A673 (cell line): Measurements from ENCODE around the gene PFKFB2.

Experiments
- EZH2 ChIP-seq: fragments of 200-600 bp; sonication (generic); IDR thresholded peaks from 2 replicates; pipeline ENCODE4 v1.6.1; 2017; ENCODE audit warnings: borderline replicate concordance, low read depth, mild to moderate bottlenecking, mixed read lengths, antibody characterized with exemption, low read length; ENCODE audit not compliant: poor library complexity, severe bottlenecking
- TF ChIP-seq, protein P1 (sequence below): fragments of 300-800, 200-600 bp; sonication (generic); conservative IDR thresholded peaks from 2 replicates; pipeline ENCODE4 v1.5.1; 2017; ENCODE audit warnings: low read depth, mild to moderate bottlenecking, antibody characterized with exemption, low read length, moderate library complexity, mixed read lengths

DNA sequence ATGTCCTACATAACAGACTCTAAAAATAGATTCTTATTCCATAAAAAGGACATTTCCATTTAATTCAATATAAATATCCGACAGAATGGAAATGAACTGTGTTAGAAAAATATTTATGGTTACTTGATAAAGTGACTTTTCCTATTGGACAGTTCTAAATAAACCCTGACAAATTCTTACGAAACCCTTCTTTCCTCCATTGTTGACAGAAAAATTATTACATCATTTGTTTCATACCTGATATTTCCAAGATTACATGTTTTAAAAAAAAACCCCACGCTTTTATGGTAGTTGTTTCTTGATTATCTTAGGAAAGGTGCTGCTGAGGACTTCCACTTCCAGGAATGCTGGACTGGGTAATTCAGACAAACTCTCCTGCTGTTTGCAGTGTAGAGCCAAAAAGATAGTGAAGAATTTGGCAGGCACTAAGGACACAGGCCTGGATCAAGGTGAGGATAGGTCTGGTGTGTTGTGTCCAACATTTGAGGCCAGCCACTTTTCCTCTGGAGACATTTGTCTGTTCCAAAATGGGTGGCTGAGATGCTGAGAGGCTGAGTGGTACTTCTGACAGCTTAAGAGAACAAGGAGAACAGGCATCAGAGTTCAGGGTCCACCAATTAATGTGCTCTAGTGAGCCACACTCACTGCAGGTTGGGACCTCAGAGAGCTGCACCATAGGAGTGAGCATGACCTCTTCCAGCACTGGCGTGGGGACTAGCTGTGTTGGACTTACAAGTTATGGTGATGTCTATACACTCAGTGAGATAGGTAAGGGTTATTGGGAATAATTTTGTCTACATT, 13.5 kb upstream of the PFKFB2 start:
- TF ChIP-seq, protein P1, sequence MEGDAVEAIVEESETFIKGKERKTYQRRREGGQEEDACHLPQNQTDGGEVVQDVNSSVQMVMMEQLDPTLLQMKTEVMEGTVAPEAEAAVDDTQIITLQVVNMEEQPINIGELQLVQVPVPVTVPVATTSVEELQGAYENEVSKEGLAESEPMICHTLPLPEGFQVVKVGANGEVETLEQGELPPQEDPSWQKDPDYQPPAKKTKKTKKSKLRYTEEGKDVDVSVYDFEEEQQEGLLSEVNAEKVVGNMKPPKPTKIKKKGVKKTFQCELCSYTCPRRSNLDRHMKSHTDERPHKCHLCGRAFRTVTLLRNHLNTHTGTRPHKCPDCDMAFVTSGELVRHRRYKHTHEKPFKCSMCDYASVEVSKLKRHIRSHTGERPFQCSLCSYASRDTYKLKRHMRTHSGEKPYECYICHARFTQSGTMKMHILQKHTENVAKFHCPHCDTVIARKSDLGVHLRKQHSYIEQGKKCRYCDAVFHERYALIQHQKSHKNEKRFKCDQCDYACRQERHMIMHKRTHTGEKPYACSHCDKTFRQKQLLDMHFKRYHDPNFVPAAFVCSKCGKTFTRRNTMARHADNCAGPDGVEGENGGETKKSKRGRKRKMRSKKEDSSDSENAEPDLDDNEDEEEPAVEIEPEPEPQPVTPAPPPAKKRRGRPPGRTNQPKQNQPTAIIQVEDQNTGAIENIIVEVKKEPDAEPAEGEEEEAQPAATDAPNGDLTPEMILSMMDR: no peak
- TF ChIP-seq EZH2: no peak
